H4 (cell line): Measurements from ENCODE around the gene GSG1L2. TPM values are rescaled to one million over a fixed set of nuclear protein-coding genes. Genes with fewer than 3 reads are reported as not detected.
"Not testable (repeated sequence)": the region's sequence is repeated elsewhere in the genome, so short reads cannot be mapped to it uniquely, and the experiment has no call there.

Source experiments
- DNase-seq: peaks from one replicate; pipeline ENCODE4 v3.0.0-alpha.2; 2015; ENCODE audit warnings: low spot score
- total RNA-seq: library from RNA; depleted of rRNA; stranded (reverse); fragments of >200 nt; shearing (Covaris generic); gene quantifications from 2 replicates; pipeline ENCODE4 v1.2.3, GENCODE V29; 2014; rRNA removed

Gene GSG1L2
- total RNA-seq, 1 experiment from 2014 or later, result not detected

DNA sequence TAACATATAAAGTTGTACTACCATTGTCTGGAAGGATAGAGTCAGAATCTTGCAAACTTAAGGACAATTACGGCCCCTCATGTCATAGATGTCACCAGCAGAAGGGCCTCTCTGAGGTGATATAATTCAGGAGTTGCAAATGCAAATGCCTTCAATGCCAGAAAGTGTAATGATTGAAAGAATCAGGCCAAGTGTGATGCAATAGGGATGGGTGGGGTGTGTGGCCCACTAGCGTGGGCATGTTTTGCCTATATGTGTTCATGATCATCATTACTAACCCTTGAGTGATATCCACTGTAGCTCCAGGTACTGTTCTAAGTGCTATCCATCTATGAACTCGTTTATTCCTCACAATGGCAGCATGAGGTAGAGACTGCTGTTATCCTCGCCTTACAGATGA lies 31.6 kb downstream of the GSG1L2 start:
- no peak for DNase-seq

GRCh38 chr17:9788601-9789000 lies 33.3 kb downstream of the GSG1L2 start:
- DNase-seq, result no peak

DNA sequence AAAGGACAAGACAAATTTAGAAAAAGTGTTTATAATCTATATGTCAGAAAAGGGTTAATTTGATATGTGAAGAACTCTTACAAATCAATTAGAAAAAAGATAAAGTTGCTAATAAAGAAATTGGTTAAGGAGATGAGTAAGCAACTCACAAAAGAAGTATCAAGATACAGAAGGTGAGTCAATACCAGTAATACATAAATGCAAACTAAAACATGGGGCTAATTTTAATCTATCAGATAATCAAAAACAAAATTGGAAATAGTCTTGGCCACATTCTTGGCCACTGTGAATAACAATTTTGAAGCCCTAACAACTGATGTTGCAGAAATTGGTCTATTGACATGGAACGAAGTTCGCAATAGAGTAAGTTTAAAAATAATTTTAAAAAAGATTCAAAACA lies 37.3 kb downstream of the GSG1L2 start:
- DNase-seq, result no peak

DNA sequence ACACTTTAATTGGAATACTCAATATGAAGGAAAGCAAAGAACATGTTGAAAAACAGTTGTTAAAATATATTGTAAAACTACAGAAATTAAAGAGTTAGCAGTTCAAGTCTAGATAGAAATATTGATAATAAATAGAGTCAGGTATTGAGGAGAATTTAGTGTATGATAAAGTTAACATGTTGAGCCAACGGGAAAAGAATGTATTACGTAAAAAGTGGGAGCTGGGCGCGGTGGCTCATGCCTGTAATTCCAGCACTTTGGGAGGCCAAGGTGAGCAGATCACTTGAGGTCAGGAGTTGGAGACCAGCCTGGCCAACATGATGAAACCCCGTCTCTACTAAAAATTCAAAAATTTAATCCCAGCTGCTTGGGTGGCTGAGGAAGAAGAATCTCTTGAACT lies 38.4 kb downstream of the GSG1L2 start:
- DNase-seq, result not testable (repeated sequence)

DNA sequence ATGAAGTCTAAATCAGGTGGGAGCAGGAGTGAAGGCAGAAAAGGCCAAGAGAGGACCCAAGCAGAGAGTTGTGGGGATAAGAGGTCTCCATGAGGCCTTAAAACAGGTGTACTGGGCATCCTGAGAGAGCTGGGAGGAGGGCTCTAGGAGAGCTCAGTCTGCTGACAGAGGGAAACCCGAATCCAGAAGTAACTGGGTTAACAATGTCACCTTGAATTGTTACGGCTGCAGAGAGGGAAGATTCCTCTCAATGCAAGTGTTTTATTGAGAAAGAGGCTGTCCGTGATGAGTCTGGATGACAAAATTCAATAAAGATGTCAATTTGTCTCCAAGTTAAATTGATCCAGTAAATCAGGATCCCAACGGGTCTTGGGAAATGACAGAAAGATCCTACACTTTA lies 38.8 kb downstream of the GSG1L2 start:
- DNase-seq, result no peak

- no peak for DNase-seq
Measured at GRCh38 chr17:9780552-9780951, 41.3 kb downstream of the GSG1L2 start.

- DNase-seq, result no peak
Measured at GRCh38 chr17:9776911-9777310, 45.0 kb downstream of the GSG1L2 start.

GRCh38 chr17:9772658-9773057 lies 49.2 kb downstream of the GSG1L2 start:
- DNase-seq, result no peak

DNA sequence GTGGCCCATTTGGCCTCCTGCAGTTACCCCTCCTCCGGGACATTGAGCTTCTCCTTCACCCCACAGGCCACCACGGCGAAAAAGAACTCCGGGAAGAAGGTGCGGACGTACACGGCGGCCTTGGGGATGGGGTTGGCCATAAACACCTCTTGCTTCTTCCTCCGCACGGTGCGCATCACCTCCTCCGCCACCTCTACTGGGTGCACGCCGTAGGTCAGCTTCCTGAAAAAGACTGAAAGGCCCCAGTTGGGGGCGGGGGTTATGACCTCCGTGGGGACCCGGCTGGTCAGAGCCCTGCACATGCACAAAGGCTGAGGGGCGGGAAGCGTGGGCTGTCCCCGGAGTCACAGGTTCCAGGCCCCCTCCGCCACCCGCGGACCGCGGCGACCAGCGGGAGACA lies 50.4 kb downstream of the GSG1L2 start:
- DNase-seq, result no peak

DNA sequence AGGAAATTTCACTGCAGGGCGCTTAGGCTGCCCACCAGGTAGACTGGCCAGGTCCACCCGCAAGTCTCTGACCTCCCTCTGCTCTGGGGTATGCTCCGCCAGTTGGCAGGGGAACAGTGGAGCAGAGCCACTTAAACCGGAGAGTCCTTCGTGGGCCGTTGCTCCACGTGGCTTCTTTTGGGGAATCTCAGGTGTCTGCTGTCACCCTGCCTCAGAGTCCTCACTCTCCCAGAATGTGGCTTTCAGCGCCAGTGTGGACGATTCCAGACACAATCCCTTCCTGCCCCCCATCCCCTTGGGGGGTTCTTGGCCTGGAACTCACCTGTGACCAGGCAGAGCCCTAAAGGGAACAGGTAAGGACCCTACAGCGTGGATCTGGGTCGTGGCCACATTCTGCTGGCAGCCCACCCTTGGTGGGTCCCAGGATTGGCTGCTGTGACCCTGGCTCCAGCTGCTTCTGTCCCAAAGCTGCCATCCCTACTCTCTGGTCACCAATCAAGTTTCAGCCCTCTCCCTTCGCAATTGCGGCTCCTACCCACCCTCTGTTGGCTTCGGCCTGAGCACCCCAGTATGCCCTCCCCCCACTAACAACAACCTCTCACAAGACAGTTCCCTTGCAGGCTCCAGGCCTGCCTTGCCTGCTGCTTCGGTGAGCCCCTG lies 52.7 kb downstream of the GSG1L2 start:
- DNase-seq, result no peak

DNA sequence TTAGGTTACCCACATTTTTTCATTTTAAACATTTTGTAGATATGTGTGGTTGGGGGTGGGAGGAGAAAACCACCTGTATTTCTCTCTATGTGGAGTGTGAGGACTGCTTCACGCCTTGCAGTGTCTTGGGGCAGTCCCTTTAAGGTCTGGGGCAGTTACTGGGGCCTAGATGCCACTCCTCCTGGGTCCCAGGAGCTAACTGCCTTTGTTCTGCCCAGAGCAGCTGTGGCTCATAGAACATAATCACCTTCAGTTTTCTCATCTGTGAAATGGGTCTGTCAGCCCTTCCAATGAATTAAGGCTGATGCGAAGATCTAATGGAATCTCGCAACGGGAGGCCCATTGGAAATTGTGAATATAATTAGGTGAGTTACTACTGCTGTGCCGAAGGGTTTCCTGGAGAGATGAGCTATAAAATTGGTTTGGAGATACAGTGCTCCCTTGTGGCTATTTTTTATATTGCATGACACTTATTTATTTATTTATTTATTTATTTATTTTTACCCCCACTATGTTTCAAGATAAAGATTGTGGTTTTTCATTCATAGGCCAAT lies 53.4 kb downstream of the GSG1L2 start:
- DNase-seq, result peak; percentile 15

GRCh38 chr17:9767432-9767991 lies 54.4 kb downstream of the GSG1L2 start:
- DNase-seq, result no peak

GRCh38 chr17:9766970-9767369 lies 54.9 kb downstream of the GSG1L2 start:
- DNase-seq, result no peak

DNA sequence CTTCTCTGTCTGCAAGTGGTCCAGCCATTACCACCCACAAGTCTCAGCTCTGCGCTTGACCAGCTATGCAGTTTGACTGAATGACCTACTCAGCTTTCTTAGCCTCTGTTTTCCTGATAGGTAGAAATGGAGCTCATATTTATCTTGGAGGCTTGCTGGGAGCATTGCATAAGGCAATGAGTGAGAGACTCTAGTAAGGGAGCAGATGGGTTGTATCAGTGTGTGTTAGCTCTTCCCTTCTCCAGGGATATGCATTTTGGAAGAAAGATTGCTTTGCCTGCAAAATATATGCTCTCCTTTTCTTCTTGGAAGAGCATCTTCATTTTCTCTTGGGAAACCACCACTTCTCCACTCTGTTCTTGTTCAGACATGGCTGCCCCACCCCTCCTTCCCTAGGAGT lies 56.6 kb downstream of the GSG1L2 start:
- no peak for DNase-seq

- DNase-seq, result no peak
Measured at GRCh38 chr17:9763643-9764042, 58.2 kb downstream of the GSG1L2 start.

- no peak for DNase-seq
Measured at GRCh38 chr17:9760266-9760665, 61.6 kb downstream of the GSG1L2 start.

GRCh38 chr17:9755083-9755482 lies 66.8 kb downstream of the GSG1L2 start:
- no peak for DNase-seq

Other genes starting within 250 kb of the GSG1L2 start
- 69.9 and 103 TPM in 2 replicates for gene STX8, start 246.3 kb downstream of the GSG1L2 start, total RNA-seq
- gene CFAP52, start 245.4 kb downstream of the GSG1L2 start, total RNA-seq, result not detected in 2 replicates
- gene USP43, start 176.6 kb downstream of the GSG1L2 start, total RNA-seq, result 0.56 TPM in 1 of 2 replicates, not detected in the other
- not detected in 2 replicates for gene DHRS7C, start 30.5 kb downstream of the GSG1L2 start, total RNA-seq
- 1.3 and 2.8 TPM in 2 replicates for gene GLP2R, start 3.8 kb upstream of the GSG1L2 start, total RNA-seq
- gene RCVRN, start 83.2 kb upstream of the GSG1L2 start, total RNA-seq, result not detected in 2 replicates